Liver (tissue), 3 donors: ENCODE results near the gene MYH14.

ENCODE experiments used
- RAD21 ChIP-seq, 2 donors: IDR thresholded peaks; 2 replicates each; pipeline ENCODE4 v1.6.1; 2016; ENCODE audit warnings: antibody characterized with exemption in 2 of 2, mild to moderate bottlenecking in 2 of 2
- SP1 ChIP-seq: IDR thresholded peaks from 2 replicates; pipeline ENCODE4 v1.6.1; 2018; ENCODE audit warnings: antibody characterized with exemption, mild to moderate bottlenecking
- TF ChIP-seq, protein P1 (sequence below): fragments of 150-350 bp; IDR thresholded peaks from 2 replicates; pipeline ENCODE4 v1.5.1; 2017; ENCODE audit warnings: improper control_type of control experiment, low read depth, low read length; ENCODE audit not compliant: missing input control
- TF ChIP-seq, protein P2 (sequence below): IDR thresholded peaks from 2 replicates; pipeline ENCODE4 v1.6.1; 2016; ENCODE audit warnings: antibody characterized with exemption
- TF ChIP-seq, protein P3 (sequence below): IDR thresholded peaks from 2 replicates; pipeline ENCODE4 v1.6.1; 2016; ENCODE audit warnings: antibody characterized with exemption, mild to moderate bottlenecking
- donor health status: healthy.
- donor health status: healthy.

DNA sequence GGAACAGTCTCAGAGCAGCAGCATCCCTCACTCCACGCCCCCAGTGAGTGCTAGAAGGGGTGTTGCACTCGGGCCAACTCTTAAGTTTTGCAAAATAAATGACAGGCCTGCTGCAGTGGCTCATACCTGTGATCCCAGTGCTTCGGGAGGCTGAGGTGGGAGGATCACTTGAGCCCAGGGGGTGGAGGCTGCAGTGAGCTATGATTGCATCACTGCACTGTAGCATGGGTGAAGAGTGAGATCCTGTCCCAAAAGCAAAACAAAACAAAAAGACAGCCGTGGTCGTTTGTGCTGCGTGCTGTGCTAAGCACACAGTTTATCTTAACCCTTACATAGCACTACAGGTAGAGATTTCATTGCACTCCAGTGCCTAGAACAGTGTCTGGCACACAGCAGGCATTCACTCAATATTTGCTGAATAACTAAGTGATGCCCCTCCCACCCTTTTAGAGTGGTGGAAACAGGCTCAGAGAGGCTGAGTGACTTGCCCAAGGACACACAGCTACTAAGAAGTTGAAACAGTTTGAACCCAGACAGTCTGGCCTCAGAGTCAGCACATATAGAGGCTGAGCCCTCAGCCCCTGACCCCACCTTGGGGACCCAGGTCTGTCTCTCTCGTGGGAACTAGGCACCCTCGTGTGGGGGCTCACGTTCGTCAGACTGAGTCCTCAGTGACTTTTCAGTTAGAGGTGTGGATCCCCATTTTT, 107.5 kb downstream of the MYH14 start:
- TF ChIP-seq, protein P1, sequence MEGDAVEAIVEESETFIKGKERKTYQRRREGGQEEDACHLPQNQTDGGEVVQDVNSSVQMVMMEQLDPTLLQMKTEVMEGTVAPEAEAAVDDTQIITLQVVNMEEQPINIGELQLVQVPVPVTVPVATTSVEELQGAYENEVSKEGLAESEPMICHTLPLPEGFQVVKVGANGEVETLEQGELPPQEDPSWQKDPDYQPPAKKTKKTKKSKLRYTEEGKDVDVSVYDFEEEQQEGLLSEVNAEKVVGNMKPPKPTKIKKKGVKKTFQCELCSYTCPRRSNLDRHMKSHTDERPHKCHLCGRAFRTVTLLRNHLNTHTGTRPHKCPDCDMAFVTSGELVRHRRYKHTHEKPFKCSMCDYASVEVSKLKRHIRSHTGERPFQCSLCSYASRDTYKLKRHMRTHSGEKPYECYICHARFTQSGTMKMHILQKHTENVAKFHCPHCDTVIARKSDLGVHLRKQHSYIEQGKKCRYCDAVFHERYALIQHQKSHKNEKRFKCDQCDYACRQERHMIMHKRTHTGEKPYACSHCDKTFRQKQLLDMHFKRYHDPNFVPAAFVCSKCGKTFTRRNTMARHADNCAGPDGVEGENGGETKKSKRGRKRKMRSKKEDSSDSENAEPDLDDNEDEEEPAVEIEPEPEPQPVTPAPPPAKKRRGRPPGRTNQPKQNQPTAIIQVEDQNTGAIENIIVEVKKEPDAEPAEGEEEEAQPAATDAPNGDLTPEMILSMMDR, result no peak
- TF ChIP-seq, protein P2, sequence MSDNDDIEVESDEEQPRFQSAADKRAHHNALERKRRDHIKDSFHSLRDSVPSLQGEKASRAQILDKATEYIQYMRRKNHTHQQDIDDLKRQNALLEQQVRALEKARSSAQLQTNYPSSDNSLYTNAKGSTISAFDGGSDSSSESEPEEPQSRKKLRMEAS, result no peak
- TF ChIP-seq RAD21 (IDR thresholded peaks at IDR 0.05) (no peak), SP1 (no peak)
- TF ChIP-seq, protein P3, sequence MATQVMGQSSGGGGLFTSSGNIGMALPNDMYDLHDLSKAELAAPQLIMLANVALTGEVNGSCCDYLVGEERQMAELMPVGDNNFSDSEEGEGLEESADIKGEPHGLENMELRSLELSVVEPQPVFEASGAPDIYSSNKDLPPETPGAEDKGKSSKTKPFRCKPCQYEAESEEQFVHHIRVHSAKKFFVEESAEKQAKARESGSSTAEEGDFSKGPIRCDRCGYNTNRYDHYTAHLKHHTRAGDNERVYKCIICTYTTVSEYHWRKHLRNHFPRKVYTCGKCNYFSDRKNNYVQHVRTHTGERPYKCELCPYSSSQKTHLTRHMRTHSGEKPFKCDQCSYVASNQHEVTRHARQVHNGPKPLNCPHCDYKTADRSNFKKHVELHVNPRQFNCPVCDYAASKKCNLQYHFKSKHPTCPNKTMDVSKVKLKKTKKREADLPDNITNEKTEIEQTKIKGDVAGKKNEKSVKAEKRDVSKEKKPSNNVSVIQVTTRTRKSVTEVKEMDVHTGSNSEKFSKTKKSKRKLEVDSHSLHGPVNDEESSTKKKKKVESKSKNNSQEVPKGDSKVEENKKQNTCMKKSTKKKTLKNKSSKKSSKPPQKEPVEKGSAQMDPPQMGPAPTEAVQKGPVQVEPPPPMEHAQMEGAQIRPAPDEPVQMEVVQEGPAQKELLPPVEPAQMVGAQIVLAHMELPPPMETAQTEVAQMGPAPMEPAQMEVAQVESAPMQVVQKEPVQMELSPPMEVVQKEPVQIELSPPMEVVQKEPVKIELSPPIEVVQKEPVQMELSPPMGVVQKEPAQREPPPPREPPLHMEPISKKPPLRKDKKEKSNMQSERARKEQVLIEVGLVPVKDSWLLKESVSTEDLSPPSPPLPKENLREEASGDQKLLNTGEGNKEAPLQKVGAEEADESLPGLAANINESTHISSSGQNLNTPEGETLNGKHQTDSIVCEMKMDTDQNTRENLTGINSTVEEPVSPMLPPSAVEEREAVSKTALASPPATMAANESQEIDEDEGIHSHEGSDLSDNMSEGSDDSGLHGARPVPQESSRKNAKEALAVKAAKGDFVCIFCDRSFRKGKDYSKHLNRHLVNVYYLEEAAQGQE, result no peak
